Mammary epithelial cell (primary cell): Measurements from ENCODE around the gene MTURN.

Source experiments
- CTCF ChIP-seq, 2 donors: IDR thresholded peaks in 1 of 2; conservative IDR thresholded peaks in 1 of 2; 2 replicates each; pipeline ENCODE4 v1.5.1; 2011 to 2012; ENCODE audit warnings: inconsistent platforms in 2 of 2, low read length in 2 of 2, mild to moderate bottlenecking in 2 of 2, control low read depth in 1 of 2, low read depth in 1 of 2; ENCODE audit not compliant: insufficient read depth in 1 of 2; ENCODE audit errors: extremely low read depth in 1 of 2
- EZH2 ChIP-seq: IDR thresholded peaks from 2 replicates; pipeline ENCODE4 v1.6.1; 2012; ENCODE audit warnings: low read length, inconsistent platforms, borderline replicate concordance

- no peak for TF ChIP-seq CTCF (conservative IDR thresholded peaks at IDR 0.05 in 1 of 2, IDR thresholded peaks at IDR 0.05 in 1 of 2; ENCODE audit: extremely low read depth in 1 of 2, insufficient read depth in 1 of 2, low read depth in 1 of 2, low read length in 2 of 2)
- TF ChIP-seq EZH2: no peak
Measured at GRCh38 chr7:30178748-30179436, 44.1 kb downstream of the MTURN start.
